Measurements from ENCODE around the gene MACROD2.

DNA sequence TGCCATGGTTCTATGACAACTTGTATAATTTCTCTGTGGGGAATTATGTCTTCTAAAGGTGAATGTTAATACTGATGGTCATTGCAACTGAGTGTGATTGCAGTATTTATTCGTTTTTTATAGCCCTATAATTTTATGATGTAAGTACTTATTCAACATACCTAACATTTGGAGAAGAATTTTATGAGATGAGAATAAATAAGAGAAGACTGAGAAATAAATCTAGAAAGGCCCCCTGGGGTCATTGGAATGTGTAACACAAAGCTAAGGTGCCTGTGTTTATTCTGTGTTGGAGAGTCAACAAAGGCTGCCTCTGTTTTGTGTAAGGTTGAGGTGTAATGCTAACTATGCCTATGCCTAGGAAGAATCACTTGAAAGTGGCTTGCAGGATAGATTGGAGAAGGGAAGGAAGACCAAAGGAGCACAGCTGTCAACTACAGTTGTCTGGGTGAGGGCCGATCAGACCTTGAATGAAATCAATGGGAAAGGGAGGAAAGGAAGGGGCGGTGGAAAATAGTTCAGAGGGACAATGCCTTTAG, 1501.3 kb downstream of the MACROD2 start:
- TF ChIP-seq, protein P1, sequence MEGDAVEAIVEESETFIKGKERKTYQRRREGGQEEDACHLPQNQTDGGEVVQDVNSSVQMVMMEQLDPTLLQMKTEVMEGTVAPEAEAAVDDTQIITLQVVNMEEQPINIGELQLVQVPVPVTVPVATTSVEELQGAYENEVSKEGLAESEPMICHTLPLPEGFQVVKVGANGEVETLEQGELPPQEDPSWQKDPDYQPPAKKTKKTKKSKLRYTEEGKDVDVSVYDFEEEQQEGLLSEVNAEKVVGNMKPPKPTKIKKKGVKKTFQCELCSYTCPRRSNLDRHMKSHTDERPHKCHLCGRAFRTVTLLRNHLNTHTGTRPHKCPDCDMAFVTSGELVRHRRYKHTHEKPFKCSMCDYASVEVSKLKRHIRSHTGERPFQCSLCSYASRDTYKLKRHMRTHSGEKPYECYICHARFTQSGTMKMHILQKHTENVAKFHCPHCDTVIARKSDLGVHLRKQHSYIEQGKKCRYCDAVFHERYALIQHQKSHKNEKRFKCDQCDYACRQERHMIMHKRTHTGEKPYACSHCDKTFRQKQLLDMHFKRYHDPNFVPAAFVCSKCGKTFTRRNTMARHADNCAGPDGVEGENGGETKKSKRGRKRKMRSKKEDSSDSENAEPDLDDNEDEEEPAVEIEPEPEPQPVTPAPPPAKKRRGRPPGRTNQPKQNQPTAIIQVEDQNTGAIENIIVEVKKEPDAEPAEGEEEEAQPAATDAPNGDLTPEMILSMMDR (IDR thresholded peaks at IDR 0.05): no peak
- no peak for TF ChIP-seq EZH2 (IDR thresholded peaks at IDR 0.05; ENCODE audit: borderline replicate concordance, insufficient read depth, low read depth, low read length, poor library complexity, severe bottlenecking)
